Measurements from ENCODE around the gene EDEM2.
"Not testable (repeated sequence)": the region's sequence is repeated elsewhere in the genome, so short reads cannot be mapped to it uniquely, and the experiment has no call there.

EDEM2 gene

DNA sequence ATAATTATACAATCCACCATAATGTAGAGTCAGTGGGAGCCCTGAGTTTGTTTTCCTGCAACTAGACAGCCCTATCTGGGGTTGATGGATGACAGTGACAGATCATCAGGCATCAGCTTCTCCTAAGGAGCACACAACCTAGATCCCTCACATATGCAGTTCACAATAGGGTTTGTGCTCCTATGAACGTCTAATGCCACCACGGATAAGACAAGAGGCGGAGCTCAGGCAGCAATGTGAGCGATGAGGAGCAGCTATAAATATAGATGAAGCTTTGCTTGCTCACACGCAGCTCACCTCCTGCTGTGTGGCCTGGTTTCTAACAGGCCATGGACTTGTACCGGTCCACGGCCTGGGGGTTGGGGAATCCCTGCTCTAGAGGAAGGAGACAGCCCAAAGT lies 25.9 kb downstream of the EDEM2 start:
- DNase-seq, result no peak

DNA sequence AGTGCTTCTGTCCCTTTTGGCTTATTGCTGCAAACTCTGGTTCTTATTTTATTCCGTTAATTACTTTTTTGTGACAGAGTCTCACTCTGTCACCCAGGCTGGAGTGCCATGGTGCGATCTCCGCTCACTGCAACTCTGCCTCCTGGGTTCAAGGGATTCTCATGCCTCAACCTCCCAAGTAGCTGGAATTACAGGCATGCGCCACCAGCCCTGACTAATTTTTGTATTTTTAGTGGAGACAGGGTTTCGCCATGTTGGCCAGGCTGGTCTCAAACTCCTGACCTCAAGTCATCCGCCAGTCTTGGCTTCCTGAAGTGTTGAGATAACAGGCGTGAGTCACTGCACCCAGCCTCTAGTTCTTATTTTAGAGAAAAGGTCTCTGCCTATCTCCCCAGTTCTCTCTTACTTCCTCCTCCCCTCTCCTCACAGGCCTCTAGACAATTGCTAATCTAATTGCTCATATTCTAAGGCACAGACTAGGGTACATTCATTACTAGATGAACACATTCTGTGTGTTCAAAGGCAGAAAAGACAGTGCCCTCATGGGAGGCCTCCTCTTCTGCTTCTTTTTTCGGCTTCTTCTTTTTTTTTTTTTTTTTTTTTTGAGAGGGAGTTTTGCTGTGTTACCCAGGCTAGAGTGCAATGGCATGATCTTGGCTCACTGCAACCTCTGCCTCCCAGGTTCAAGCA lies 27.0 kb downstream of the EDEM2 start:
- peak; percentile 45 for DNase-seq

DNA sequence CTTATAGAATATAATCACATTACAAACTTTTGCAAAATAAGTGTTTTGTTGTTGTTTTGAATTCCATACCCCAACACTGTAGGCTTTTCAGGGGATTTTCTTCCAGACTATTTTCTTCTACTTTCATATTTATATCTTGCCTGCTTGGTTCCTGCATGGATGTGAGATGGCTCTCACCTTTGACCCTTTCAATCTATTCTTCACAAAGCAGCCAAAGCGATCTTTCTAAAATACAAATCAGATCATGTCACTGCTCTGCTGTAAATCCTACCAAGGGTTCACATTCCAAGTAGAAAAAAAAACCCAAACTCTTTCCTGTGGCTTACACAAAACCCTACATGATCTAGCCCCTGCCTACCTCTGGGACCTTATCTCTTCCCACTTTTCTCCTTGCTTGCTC lies 29.5 kb downstream of the EDEM2 start:
- DNase-seq, result no peak

- DNase-seq, result no peak
Measured at GRCh38 chr20:35117196-35117595, 29.9 kb downstream of the EDEM2 start.

DNA sequence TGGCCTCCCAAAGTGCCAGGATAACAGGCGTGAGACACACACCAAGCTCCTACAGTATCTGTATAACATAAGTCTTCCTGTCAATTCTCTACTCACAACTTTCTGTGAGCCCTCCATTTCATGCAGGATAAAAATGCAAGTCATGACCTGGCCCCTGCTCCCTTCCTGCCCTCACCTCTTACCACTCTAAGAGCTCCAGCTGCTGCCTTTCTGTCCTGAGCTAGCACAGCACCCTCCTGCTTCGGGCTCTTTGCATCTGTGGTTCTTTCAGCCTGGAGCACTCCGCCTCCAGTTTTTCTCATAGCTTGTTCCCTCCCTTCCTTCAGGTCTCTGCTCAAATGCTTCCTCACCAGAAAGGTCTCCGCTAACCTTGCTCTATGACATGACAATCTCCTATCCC lies 30.9 kb downstream of the EDEM2 start:
- no peak for DNase-seq

GRCh38 chr20:35115606-35116005 lies 31.5 kb downstream of the EDEM2 start:
- no peak for DNase-seq

- DNase-seq, result not testable (repeated sequence)
Measured at GRCh38 chr20:35112276-35112675, 34.9 kb downstream of the EDEM2 start.

DNA sequence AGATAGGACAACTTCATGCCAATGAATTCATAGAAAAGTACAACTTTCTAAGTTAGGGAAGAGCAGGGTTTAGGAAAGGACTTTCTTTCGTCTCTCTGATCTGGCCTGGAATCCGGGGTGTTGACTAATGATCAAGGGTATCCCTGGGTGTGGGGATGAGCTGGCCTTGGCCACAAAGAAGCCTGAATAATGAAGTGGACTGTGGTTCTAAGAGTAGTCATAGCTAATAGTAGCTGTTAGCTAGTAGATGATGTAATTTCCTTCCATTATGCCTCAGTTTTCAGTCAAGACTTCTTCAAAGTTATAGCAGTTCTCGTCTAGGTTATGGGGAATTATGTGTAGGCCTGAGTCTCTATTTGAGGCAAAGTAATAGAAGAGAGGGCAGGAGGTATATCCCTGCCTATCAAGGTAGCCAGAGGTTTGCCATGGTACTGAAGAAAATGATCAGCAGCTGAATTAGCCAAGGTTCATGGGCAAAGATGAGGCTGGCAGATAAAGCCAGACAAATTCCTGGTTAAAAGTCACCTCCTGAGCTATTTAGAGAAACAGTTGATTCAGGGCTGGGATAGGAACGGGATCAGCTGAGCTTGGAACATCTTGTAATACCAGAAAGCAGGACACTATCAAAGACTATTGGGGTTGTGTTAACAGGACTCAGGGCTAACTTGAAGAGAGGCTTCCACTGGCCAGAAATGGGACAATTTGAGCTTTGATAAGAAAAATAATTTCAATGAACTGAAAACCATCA lies 35.8 kb downstream of the EDEM2 start:
- no peak for DNase-seq

DNA sequence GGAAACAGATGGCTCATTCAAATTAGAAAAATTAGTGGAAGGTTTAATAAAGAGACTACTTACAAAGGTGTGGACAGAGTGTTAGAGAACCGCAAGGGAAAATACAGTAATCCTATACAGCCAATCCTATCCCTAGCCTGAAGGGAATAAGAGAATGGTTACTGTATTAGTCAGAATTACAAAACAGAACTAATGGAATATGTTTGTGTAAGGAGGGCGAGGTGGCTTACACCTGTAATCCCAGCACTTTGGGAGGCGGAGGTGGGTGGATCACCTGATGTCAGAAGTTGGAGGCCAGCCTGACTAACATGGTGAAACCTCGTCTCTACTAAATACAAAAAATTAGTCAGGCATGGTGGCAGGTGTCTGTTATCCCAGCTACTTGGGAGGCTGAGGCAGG lies 38.2 kb downstream of the EDEM2 start:
- DNase-seq, result no peak

DNA sequence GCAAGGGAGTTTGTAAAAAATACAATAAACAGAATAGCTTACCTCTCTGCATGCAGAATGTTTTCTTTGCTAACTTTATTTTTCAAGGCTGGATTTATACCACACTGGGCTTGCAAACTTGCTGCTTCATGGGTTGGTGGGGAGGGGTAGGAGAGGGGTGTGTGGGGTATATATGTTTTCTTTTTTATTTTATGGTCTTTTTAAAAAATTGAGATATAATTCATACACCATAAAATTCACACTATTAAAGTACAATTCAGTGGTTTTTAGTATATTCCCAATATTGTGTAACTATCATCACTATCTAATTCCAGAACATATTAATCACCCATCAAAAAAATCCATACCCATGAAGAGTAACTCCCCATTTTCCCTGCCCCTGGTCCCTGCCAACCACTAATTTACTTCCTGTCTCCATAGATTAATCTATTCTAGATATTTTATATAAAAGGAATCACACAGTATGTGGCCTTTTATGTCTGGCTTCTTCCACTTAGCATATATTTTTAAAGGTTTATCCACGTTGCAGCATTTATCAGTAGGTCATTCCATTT lies 40.2 kb downstream of the EDEM2 start:
- no peak for DNase-seq

DNA sequence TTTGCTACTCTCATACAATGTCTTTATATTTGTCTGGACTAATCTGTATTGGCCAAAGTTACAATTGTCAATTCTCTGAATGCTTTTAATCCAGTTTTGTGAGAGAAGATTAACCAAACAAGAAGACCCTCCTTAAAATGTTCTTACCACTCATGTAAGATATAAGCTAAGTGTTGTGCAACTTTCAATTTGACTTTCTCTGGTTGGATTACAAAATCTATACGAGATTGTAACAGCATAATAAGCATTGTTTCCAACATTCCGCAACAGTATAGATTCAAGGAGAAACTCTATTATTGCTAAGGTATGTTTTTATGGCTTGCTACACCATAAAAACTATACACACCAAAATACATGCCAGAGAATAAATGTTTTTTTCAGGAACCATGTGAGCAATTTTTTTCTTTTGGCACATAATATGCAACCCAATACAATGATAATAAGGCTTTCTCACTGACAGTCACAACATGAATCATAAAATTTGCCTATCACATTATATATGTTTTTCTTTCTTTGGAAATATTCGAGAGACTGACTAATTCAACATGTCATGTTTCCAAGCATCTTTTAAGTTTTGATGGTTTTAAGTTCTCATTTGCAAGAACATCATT lies 42.3 kb downstream of the EDEM2 start:
- no peak for DNase-seq

- no peak for DNase-seq
Measured at GRCh38 chr20:35101620-35102019, 45.5 kb downstream of the EDEM2 start.

DNA sequence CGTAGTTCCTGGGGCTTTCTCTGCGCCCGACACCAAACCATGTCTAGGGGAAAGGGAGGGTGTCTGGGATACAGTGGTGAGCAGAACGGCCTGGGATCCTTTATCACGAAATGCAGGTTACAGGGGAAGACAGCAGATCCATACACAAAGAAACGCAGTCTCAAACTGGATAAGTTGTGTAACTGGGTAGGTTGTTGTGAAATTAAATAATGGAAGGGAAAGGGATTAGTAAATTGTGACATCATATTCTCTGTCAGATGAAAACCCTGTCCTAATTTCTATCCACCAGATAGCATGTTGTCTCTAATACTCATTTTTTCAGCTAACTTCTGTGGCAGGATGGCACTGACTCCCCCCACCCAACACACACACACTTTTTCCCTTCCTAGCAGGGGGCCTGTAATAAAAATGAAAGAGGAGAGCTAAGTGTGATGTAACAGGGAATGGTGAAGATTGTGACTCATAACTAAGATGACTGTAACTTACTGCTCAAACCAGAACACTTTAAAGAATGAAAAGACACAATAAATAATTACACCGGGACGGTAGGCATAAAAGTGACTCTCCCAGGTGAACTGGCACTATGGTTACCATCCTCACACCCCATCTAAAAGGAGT lies 53.8 kb downstream of the EDEM2 start:
- peak; percentile 69 for DNase-seq

GRCh38 chr20:35092524-35093266 lies 54.4 kb downstream of the EDEM2 start, which contains the start of gene TRPC4AP:
TRPC4AP (minus strand) TSS chr20:35092807; CDS start chr20:35092781, 26 bp downstream.
- peak; percentile 94 for DNase-seq

GRCh38 chr20:35091816-35092523 lies 55.2 kb downstream of the EDEM2 start:
- DNase-seq, result peak; percentile 17

- no peak for DNase-seq
Measured at GRCh38 chr20:35088231-35089145, 58.6 kb downstream of the EDEM2 start.

- no peak for DNase-seq
Measured at GRCh38 chr20:35087791-35088190, 59.3 kb downstream of the EDEM2 start.

GRCh38 chr20:35087355-35087754 lies 59.8 kb downstream of the EDEM2 start:
- DNase-seq, result no peak

DNA sequence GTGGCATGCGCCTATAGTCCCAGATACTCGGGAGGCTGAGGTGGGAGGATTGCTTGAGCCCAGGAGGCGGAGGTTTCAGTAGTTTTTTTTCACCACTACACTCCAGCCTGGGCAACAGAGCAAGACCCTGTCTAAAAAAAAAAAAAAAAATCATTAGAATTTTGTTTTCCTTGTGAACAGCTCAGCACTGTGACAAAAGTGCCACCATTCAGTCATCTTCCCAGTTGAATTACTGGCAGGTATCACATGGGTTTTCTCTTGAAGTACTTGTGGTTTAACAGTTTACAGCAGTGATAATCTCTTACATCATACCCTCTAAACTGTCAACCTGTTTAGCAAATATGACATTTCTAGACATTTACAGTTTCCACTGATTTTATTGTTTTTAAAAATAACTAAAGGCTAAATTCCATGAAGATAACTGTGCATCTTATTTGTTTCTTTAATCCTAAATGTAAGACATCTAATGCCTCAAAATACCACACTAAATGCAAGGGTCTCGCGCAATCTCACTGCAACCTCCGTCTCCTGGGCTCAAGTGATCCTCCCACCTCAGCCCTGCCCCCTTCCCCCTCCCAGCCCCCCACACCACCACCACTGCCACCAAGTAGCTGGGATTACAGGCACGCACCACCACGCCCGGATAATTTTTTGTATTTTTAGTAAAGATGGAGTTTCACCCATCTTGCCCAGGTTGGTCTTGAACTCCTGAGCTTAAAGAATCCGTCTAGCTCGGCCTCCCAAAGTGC lies 61.5 kb downstream of the EDEM2 start:
- DNase-seq, result peak; percentile 69

- DNase-seq, result no peak
Measured at GRCh38 chr20:35084998-35085397, 62.1 kb downstream of the EDEM2 start.
